Measurements from ENCODE around the gene VAMP2.

VAMP2 gene

GRCh38 chr17:8153957-8154607 lies 8.7 kb downstream of the VAMP2 start:
- peak; percentile 89 for DNase-seq

GRCh38 chr17:8153525-8153956 lies 9.2 kb downstream of the VAMP2 start:
- peak; percentile 53 for DNase-seq

GRCh38 chr17:8153031-8153451 lies 9.7 kb downstream of the VAMP2 start:
- DNase-seq = no peak

- peak; percentile 97 for DNase-seq
Measured at GRCh38 chr17:8152112-8152775, 10.5 kb downstream of the VAMP2 start, which contains the start of gene PER1. TSS of gene PER1 (minus strand) at chr17:8152404. CDS start at chr17:8150706, 1,698 bp downstream.

- no peak for DNase-seq
Measured at GRCh38 chr17:8151641-8152111, 11.1 kb downstream of the VAMP2 start.

GRCh38 chr17:8151120-8151640 lies 11.6 kb downstream of the VAMP2 start:
- DNase-seq = peak; percentile 92

- DNase-seq = no peak
Measured at GRCh38 chr17:8150194-8151119, 12.3 kb downstream of the VAMP2 start.

- DNase-seq = no peak
Measured at GRCh38 chr17:8149419-8150193, 13.1 kb downstream of the VAMP2 start.

- DNase-seq = no peak
Measured at GRCh38 chr17:8148560-8148959, 14.2 kb downstream of the VAMP2 start.

GRCh38 chr17:8147805-8148404 lies 14.8 kb downstream of the VAMP2 start:
- no peak for DNase-seq

- DNase-seq = no peak
Measured at GRCh38 chr17:8147141-8147804, 15.5 kb downstream of the VAMP2 start.

- no peak for DNase-seq
Measured at GRCh38 chr17:8146381-8147140, 16.2 kb downstream of the VAMP2 start.

- DNase-seq = no peak
Measured at GRCh38 chr17:8145811-8146210, 16.9 kb downstream of the VAMP2 start.

GRCh38 chr17:8144401-8145231 lies 18.1 kb downstream of the VAMP2 start:
- DNase-seq = no peak

GRCh38 chr17:8143581-8144400 lies 19.0 kb downstream of the VAMP2 start:
- DNase-seq = no peak

- no peak for DNase-seq
Measured at GRCh38 chr17:8142887-8143580, 19.7 kb downstream of the VAMP2 start.

GRCh38 chr17:8142158-8142886 lies 20.4 kb downstream of the VAMP2 start:
- DNase-seq = no peak

Data from activated CD4-positive, alpha-beta T cell treated with anti-CD3 and anti-CD28 coated beads, Interleukin-10, Interleukin-2, amounts not matched to agents 100 ng/mL and 50 ng/mL, durations not matched to agents 16 hours and 8 hours (primary cell).